HG03378 (cell line): Measurements from ENCODE around the gene ZGLP1.
"Not testable (repeated sequence)": the region's sequence is repeated elsewhere in the genome, so short reads cannot be mapped to it uniquely, and the experiment has no call there.

Source experiments
- ATAC-seq: cut with Tn5 transposase; IDR thresholded peaks from one replicate; pipeline ENCODE4 v1.9.1; 2021; ENCODE audit warnings: mild to moderate bottlenecking, moderate library complexity; ENCODE audit not compliant: unreplicated experiment

ZGLP1 gene

GRCh38 chr19:10283301-10284064 is 26.1 kb downstream of the ZGLP1 start:
- ATAC-seq, result no peak

- not testable (repeated sequence) for ATAC-seq
Measured at GRCh38 chr19:10282043-10282442, 27.6 kb downstream of the ZGLP1 start.

GRCh38 chr19:10279737-10280442 is 29.7 kb downstream of the ZGLP1 start:
- no peak for ATAC-seq

- ATAC-seq, result no peak
Measured at GRCh38 chr19:10278935-10279334, 30.7 kb downstream of the ZGLP1 start.

GRCh38 chr19:10277795-10278589 is 31.6 kb downstream of the ZGLP1 start:
- ATAC-seq, result no peak

GRCh38 chr19:10274589-10274988 is 35.0 kb downstream of the ZGLP1 start:
- ATAC-seq, result no peak

- no peak for ATAC-seq
Measured at GRCh38 chr19:10271543-10272086, 38.0 kb downstream of the ZGLP1 start.

GRCh38 chr19:10270616-10271394 is 38.8 kb downstream of the ZGLP1 start, which contains the start of gene ICAM1:
TSS of gene ICAM1 (plus strand) at chr19:10271120. CDS start at chr19:10271160, 40 bp downstream.
- ATAC-seq, result peak; percentile 37

GRCh38 chr19:10270180-10270615 is 39.4 kb downstream of the ZGLP1 start:
- ATAC-seq, result peak; percentile 33

GRCh38 chr19:10269333-10270179 is 40.1 kb downstream of the ZGLP1 start:
- no peak for ATAC-seq

GRCh38 chr19:10268071-10268470 is 41.5 kb downstream of the ZGLP1 start:
- ATAC-seq, result no peak

- no peak for ATAC-seq
Measured at GRCh38 chr19:10266706-10267105, 42.9 kb downstream of the ZGLP1 start.

GRCh38 chr19:10262771-10263170 is 46.8 kb downstream of the ZGLP1 start:
- no peak for ATAC-seq

- ATAC-seq, result no peak
Measured at GRCh38 chr19:10260141-10260584, 49.5 kb downstream of the ZGLP1 start.

- no peak for ATAC-seq
Measured at GRCh38 chr19:10259162-10259905, 50.3 kb downstream of the ZGLP1 start.

- ATAC-seq, result no peak
Measured at GRCh38 chr19:10258080-10258710, 51.4 kb downstream of the ZGLP1 start.

GRCh38 chr19:10256970-10257615 is 52.5 kb downstream of the ZGLP1 start:
- ATAC-seq, result no peak

GRCh38 chr19:10256551-10256950 is 53.1 kb downstream of the ZGLP1 start:
- no peak for ATAC-seq
